ENCODE measurements around the gene DDAH2.
"Not testable (repeated sequence)": the region's sequence is repeated elsewhere in the genome, so short reads cannot be mapped to it uniquely, and the experiment has no call there.

DDAH2 gene

DNA sequence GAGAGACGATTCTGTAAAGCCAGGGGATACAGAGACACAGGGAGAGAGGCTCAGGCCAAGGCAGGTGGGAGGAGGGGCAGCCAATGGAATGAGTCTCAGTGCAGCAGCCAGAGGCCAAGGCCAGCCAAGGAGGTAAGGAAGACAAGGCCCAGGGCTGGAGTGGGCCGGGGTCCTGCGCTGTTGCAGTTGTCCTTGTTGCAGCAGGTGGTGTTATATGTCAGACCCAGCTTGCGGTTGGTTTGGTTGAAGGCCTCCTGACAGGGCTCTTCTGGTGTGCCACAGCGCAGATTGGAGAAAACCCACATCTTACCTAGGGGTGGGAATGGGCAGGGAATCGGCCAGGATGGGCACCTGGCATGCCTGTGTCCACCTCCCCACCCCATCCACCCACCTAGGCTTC, 10.1 kb downstream of the DDAH2 start:
- Histone ChIP-seq H3K9me3 (ENCODE audit: control insufficient read depth, insufficient read depth, low read length) (no peaks in the 10 kb centered on the region), H3K9ac (ENCODE audit: low read depth, low read length) (no peak overlapping the region), H3K4me1 (ENCODE audit: insufficient read depth, low read length) (peaks cover 8% of the 10 kb centered on the region), H3K36me3 (ENCODE audit: insufficient read depth, low read length) (no peaks in the 10 kb centered on the region)

DNA sequence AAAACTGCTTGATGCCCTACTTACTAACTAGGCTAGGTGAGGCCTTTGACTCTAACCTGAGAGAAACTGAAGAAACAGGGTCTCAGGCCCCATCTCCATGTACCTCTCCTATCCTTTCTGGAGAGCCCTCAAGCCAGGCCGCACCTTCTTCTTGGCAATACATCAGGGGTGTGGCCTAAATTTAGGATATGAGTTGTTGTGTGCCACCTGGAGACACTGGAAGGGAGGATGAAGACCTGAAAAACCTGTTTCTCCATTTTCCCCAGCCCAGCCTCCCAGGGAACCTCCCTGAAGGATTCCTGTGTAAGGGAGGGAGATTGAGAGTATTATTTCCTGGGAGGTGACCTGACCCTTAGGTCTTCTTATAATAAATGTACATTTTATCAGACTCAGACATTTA, 10.8 kb downstream of the DDAH2 start:
- Histone ChIP-seq H3K36me3 (ENCODE audit: insufficient read depth, low read length) (no peaks in the 10 kb centered on the region), H3K4me1 (ENCODE audit: insufficient read depth, low read length) (peaks cover 15% of the 10 kb centered on the region), H3K9me3 (ENCODE audit: control insufficient read depth, insufficient read depth, low read length) (no peaks in the 10 kb centered on the region), H3K9ac (ENCODE audit: low read depth, low read length) (no peak overlapping the region)

DNA sequence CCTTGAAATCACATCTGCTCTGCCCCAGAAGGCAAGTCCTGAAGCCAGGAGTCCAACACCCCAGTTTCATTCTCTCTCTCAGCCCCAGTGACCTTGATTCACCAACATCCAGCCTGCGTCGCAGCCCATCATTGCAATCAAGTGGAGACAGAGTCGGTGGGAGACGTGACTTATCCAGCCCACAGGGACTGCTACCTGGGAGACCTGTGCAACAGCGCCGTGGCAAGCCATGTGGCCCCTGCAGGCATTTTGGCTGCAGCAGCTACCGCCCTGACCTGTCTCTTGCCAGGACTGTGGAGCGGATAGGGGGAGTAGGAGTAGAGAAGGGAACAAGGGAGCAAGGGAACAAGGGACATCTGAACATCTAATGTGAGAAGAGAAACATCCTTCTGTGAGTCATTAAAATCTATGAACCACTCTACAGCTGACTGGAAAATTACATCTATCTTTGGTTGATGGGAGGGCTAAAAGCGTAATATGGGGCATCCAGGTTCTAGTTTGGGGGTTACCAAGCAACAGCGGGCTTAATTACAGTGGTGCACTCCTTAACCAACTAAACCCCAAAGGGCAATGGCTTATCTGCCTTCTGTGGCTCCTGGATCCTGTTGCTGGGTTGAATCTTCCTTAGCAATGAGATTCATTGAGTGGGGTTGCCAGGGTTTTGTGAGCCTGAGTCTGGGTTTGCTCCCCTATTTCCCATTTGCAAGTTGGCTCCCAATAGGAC, 11.4 kb downstream of the DDAH2 start:
- H3K9ac ChIP-seq (ENCODE audit: low read depth, low read length) = no peak overlapping the region
- H3K4me1 ChIP-seq (ENCODE audit: insufficient read depth, low read length) = peaks cover 16% of the 10 kb centered on the region
- H3K9me3 ChIP-seq (ENCODE audit: control insufficient read depth, insufficient read depth, low read length) = no peaks in the 10 kb centered on the region

DNA sequence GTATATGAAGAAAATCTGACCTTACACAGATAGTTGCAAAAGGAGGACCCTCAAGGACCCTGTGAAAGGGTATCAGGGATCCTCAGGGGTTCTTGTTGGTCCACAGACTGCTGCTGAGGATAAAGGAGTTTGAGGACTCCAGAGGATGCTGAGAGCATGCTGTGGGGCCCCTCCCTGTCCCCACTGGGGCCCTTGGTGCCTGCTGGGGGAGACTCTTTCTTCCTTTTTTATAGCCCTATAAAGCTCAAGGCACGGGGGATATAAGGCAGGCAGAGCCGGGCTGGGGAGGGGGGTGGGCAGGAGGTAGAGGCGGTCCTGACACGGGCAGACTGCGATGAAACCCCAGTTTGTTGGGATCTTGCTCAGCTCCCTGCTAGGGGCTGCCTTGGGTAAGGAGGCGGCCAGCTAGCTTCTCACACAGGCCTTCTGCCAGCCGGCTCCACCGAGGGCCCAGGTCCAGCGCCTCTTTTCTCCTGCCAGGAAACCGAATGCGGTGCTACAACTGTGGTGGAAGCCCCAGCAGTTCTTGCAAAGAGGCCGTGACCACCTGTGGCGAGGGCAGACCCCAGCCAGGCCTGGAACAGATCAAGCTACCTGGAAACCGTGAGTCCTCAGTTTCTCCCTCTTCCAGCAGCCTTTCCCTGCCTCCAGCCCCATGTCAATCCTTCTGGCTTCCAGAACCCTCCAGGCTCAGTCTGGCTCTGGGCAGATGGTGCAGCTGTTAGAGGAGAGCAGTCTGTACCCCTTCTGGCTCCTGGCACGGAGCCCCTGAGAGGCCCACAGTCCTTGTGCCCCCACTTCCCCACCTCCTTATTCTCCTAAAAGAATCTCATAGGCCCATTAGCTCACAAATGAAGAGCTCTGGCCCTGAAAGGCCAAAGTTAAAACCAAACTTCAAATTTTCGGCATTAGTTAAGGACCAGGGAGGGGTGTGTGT, 13.8 kb downstream of the DDAH2 start, which contains the start of gene LY6G6D:
TSS of gene LY6G6D (plus strand) at position 327 of the 937 bp plus-strand sequence. CDS start at position 335, 8 bp downstream.
- H3K9ac ChIP-seq (ENCODE audit: low read depth, low read length) = no peak within 1 kb of the TSS
- H3K4me1 ChIP-seq (ENCODE audit: insufficient read depth, low read length) = peaks cover 17% of the 10 kb centered on the region
- no peaks in the 10 kb centered on the region for H3K36me3 ChIP-seq (ENCODE audit: insufficient read depth, low read length)
- H3K9me3 ChIP-seq (ENCODE audit: control insufficient read depth, insufficient read depth, low read length) = no peaks in the 10 kb centered on the region

More for the DNA sequence above, 11.4 kb downstream of the DDAH2 start:
- H3K36me3 ChIP-seq (ENCODE audit: insufficient read depth, low read length) = no peaks in the 10 kb centered on the region

DNA sequence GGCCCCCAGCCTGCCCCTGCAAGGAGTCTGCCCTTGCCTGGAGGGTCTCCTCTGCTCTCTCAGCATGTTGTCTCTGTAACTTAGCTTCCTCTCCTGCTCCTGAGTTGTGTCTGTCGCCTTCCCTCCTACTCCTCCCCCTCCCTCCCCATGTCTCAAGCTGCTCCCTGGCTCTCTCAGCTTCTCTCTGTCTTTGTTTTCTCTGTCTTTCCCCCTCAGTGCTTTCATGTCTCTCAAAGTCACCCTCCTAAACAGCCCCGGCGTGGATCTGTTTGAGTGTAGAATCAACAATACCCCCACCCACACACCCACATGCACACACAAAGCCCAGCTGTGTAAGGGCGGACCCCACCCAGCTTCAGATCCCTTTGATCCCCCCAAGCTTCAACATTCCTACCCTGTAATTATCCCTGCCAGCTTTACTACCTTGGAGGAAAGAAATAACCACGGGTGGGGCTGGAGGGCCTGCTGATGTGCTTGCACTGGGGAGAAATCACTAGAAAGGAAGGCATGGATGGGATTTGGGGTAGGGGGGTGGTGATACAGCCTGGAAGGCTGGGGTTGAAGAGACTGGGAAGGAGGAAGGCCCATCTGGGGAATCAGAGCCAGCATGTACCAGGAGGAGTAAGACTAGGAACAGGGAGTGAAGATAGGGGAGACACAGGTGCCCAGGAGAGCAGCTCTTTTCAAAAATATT, 15.0 kb downstream of the DDAH2 start:
- Histone ChIP-seq H3K9me3 (ENCODE audit: control insufficient read depth, insufficient read depth, low read length) (no peaks in the 10 kb centered on the region), H3K9ac (ENCODE audit: low read depth, low read length) (no peak overlapping the region), H3K4me1 (ENCODE audit: insufficient read depth, low read length) (peaks cover 19% of the 10 kb centered on the region), H3K36me3 (ENCODE audit: insufficient read depth, low read length) (no peaks in the 10 kb centered on the region)

DNA sequence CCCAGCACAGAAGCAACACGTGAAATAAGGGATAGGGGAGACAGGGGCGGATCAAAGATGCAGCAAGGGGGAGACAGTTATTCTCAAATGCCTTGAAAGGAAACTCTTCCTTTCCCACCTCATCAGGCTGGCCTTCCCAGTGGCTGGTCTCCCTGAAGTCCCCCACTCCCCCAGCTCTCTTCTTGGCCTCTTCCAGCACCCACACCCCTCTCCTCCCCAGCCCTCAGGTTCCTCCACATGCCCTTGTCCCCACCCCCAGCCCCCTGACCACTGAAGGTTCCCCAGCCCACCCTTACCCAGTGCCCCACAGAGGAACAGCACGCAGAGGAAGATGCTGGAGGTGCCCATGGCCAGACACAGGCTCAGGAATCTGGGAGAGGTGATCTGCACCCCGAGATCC, 15.6 kb downstream of the DDAH2 start:
- H3K36me3 ChIP-seq (ENCODE audit: insufficient read depth, low read length) = no peaks in the 10 kb centered on the region
- H3K4me1 ChIP-seq (ENCODE audit: insufficient read depth, low read length) = peaks cover 16% of the 10 kb centered on the region
- H3K9ac ChIP-seq (ENCODE audit: low read depth, low read length) = no peak overlapping the region
- no peaks in the 10 kb centered on the region for H3K9me3 ChIP-seq (ENCODE audit: control insufficient read depth, insufficient read depth, low read length)

DNA sequence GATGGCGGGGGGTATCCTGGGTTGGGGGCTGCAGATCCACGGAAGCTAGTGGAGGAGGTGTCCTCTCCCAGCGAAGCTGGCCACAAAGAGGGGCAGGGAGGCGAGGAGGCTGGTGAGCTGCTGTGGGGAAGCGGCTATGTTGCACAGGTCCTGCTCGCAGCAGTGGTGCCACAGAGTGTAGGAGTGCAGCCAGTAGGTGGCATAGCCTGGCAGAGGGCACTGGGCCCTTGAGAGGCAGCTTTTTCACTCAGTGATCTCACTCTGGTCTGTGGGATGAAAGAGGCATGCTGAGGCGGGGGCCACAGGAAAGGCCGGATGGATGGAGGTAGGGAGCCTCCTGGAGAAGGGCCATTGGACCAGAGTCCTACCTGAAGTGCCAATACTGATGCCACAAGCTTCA, 16.8 kb downstream of the DDAH2 start:
- H3K9me3 ChIP-seq (ENCODE audit: control insufficient read depth, insufficient read depth, low read length) = no peaks in the 10 kb centered on the region
- H3K4me1 ChIP-seq (ENCODE audit: insufficient read depth, low read length) = peaks cover 16% of the 10 kb centered on the region
- H3K9ac ChIP-seq (ENCODE audit: low read depth, low read length) = no peak overlapping the region
- H3K36me3 ChIP-seq (ENCODE audit: insufficient read depth, low read length) = no peaks in the 10 kb centered on the region

DNA sequence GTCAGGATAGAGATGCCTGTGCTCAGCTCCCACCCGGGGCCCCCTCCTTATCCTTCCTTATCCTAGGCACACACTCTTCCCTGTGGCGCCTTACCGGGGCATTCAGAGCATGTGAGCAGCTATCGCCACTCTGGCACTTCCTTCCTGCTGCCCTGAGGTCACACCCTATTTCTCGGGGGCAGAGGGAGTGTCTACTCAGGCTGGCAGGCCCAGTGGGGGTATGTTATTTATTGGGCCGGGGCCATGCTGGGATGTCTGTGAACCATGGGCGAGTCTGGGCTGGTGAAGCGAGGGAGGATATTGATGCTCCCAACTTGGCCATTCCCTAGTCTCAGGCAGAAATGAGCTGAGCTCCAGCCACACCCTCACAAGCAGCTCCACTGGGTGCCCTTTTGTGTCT, 17.9 kb downstream of the DDAH2 start:
- no peak overlapping the region for H3K9ac ChIP-seq (ENCODE audit: low read depth, low read length)
- H3K9me3 ChIP-seq (ENCODE audit: control insufficient read depth, insufficient read depth, low read length) = no peaks in the 10 kb centered on the region
- H3K4me1 ChIP-seq (ENCODE audit: insufficient read depth, low read length) = peaks cover 16% of the 10 kb centered on the region
- H3K36me3 ChIP-seq (ENCODE audit: insufficient read depth, low read length) = no peaks in the 10 kb centered on the region

DNA sequence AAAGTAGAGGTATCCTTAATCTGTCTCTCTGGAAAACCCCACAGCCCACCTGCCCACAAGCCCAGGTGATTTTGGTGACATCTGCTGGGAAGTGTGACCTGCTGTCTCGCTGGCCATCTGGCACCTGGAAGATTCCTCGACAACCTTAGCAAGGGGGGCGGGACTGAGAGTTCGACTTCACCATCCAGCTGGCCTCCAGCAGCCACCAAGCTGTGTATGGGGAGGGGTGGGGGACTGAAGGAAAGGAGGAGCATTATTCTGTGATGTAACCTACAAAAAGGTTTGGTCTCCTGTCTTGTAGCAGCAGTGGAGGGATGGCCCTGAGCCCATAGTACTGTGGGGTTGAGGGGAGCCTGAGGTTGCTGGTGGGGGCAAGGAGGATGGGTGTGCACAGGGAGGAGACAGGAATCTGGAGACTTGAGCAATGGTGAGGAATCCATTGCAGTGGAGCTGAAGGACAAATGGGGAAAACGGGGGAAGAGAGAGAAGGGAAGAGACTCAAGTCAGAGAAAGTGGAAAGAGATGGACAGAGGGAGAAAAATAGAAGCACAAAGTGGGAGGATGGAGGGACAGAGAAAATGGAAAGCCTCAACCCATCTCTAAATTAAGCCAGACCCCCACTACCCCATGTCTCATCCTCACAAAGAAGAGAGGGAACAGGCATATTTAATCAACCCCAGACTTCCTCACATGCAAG, 18.4 kb downstream of the DDAH2 start:
- Histone ChIP-seq H3K4me1 (ENCODE audit: insufficient read depth, low read length) (peaks cover 16% of the 10 kb centered on the region), H3K9ac (ENCODE audit: low read depth, low read length) (no peak overlapping the region)

DNA sequence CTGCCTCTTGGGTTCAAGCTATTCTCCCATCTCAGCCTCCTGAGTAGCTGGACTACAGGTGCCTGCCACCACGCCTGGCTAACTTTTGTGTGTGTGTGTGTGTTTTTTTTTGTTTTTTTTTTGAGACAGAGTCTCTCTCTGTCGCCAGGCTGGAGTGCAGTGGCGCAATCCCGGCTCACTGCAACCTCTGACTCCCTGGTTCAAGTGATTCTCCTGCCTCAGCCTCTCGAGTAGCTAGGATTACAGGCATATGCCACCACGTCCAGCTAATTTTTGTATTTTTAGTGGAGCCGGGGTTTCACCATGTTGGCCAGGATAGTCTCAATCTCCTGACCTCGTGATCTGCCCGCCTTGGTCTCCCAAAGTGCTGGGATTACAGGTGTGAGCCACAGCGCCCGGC, 19.9 kb downstream of the DDAH2 start:
- H3K9me3 ChIP-seq (ENCODE audit: control insufficient read depth, insufficient read depth, low read length); H3K9ac ChIP-seq (ENCODE audit: low read depth, low read length); H3K36me3 ChIP-seq (ENCODE audit: insufficient read depth, low read length): not testable (repeated sequence)
- peaks cover 12% of the 10 kb centered on the region for H3K4me1 ChIP-seq (ENCODE audit: insufficient read depth, low read length)

More for the DNA sequence above, 18.4 kb downstream of the DDAH2 start:
- H3K36me3 ChIP-seq (ENCODE audit: insufficient read depth, low read length) = no peaks in the 10 kb centered on the region
- H3K9me3 ChIP-seq (ENCODE audit: control insufficient read depth, insufficient read depth, low read length) = no peaks in the 10 kb centered on the region

DNA sequence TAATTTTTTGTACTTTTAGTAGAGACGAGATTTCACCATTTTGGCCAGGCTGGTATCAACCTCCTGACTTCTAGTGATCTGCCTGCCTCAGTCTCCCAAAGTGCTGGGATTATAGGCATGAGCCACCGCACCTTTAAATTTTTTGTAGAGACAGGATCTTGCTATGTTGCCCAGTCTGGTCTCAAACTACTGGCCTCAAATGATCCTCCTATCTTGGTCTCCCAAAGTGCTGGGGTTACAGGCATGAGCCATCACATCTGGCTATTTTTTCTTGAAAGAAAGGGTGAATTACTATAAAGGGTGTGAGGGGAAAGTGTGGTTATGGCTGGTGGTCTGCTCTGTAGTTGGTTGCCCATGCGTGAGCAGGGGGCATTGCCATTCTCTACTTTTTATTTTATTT, 20.9 kb downstream of the DDAH2 start:
- Histone ChIP-seq H3K9ac (ENCODE audit: low read depth, low read length) (no peak overlapping the region), H3K4me1 (ENCODE audit: insufficient read depth, low read length) (peaks cover 3% of the 10 kb centered on the region; the same call in 1 of the 2 replicates), H3K9me3 (ENCODE audit: control insufficient read depth, insufficient read depth, low read length) (no peaks in the 10 kb centered on the region), H3K36me3 (ENCODE audit: insufficient read depth, low read length) (no peaks in the 10 kb centered on the region)

DNA sequence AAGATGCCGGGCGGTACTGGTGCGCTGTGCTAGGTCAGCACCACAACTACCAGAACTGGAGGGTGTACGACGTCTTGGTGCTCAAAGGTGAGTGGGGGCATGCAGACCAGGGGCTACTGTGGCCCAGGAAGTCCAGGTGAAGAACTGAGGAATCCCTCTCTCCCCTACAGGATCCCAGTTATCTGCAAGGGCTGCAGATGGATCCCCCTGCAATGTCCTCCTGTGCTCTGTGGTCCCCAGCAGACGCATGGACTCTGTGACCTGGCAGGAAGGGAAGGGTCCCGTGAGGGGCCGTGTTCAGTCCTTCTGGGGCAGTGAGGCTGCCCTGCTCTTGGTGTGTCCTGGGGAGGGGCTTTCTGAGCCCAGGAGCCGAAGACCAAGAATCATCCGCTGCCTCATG, 21.4 kb downstream of the DDAH2 start:
- H3K9me3 ChIP-seq (ENCODE audit: control insufficient read depth, insufficient read depth, low read length) = no peaks in the 10 kb centered on the region
- H3K36me3 ChIP-seq (ENCODE audit: insufficient read depth, low read length) = no peaks in the 10 kb centered on the region
- H3K4me1 ChIP-seq (ENCODE audit: insufficient read depth, low read length) = peaks cover 3% of the 10 kb centered on the region; the same call in 1 of the 2 replicates
- H3K9ac ChIP-seq (ENCODE audit: low read depth, low read length) = no peak overlapping the region

DNA sequence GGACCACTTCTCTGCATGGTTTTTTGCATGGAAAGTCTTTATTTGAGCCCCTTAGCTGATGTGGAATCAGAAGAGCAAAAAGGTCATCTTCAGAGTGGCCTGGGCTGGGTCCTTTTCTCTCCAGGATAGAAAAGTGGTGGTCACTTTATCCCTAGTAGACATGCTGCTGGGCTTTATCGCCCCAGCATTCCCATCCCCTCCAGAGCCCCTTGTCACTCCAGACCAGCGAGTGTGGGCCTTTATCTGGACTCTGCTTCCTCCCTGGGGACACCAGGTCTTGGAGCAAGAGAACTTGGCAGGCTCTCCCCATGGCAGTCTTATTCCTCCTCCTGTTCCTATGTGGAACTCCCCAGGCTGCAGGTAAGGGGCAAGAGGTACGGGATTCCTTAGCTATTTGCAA, 22.5 kb downstream of the DDAH2 start, which contains the start of gene LY6G6F:
TSS of gene LY6G6F (plus strand) at position 268 of the 400 bp plus-strand sequence. CDS start at position 309, 41 bp downstream.
- H3K9me3 ChIP-seq (ENCODE audit: control insufficient read depth, insufficient read depth, low read length) = no peaks in the 10 kb centered on the region
- no peak within 1 kb of the TSS for H3K9ac ChIP-seq (ENCODE audit: low read depth, low read length)
- no peaks in the 10 kb centered on the region for H3K36me3 ChIP-seq (ENCODE audit: insufficient read depth, low read length)
- peaks cover 9% of the 10 kb centered on the region for H3K4me1 ChIP-seq (ENCODE audit: insufficient read depth, low read length)

DNA sequence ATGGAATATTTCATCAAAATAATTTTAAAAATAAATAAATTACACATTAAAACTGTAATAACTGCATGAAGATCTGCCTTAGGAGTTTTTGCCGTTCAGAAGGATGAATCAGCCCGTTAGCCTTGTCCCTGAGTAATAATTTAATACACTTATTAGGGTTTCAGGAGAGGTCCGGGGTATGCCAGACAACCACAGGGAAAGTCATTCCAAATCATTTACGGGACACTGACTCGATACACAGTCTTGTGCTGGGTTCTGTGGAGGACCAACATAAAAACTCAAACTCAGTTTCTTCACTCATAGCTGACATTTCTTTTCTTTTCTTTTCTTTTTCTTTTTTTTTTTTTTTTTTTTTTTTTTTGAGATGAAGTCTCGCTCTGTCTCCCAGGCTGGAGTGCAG, 23.2 kb downstream of the DDAH2 start:
- H3K9ac ChIP-seq (ENCODE audit: low read depth, low read length) = no peak overlapping the region
- no peaks in the 10 kb centered on the region for H3K9me3 ChIP-seq (ENCODE audit: control insufficient read depth, insufficient read depth, low read length)
- H3K4me1 ChIP-seq (ENCODE audit: insufficient read depth, low read length) = peaks cover 11% of the 10 kb centered on the region
- no peaks in the 10 kb centered on the region for H3K36me3 ChIP-seq (ENCODE audit: insufficient read depth, low read length)

All from ES-I3 (cell line).